Measurements from ENCODE around the gene OR8H3.
"Not testable (repeated sequence)": the region's sequence is repeated elsewhere in the genome, so short reads cannot be mapped to it uniquely, and the experiment has no call there.

OR8H3 gene, protein sequence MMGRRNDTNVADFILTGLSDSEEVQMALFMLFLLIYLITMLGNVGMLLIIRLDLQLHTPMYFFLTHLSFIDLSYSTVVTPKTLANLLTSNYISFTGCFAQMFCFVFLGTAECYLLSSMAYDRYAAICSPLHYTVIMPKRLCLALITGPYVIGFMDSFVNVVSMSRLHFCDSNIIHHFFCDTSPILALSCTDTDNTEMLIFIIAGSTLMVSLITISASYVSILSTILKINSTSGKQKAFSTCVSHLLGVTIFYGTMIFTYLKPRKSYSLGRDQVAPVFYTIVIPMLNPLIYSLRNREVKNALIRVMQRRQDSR

DNA sequence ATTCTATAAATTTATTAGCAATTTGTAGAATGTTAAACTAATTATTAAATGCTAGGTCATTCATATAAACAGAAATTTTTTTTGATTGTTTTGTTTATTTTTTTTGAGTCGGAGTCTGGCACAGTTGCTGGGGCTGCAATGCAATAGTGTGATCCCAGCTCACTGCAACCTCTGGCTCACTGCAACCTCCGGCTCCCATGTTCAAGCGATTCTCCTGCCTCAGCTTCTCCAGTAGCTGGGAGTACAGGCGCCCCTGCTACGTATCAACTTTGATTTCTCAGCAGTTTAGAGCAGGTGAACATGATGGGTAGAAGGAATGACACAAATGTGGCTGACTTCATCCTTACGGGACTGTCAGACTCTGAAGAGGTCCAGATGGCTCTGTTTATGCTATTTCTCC is at the start of gene OR8H3:
OR8H3 (plus strand) TSS at position 301 of the 400 bp plus-strand sequence; CDS start at position 301, 0 bp downstream.
- no peak for DNase-seq

DNA sequence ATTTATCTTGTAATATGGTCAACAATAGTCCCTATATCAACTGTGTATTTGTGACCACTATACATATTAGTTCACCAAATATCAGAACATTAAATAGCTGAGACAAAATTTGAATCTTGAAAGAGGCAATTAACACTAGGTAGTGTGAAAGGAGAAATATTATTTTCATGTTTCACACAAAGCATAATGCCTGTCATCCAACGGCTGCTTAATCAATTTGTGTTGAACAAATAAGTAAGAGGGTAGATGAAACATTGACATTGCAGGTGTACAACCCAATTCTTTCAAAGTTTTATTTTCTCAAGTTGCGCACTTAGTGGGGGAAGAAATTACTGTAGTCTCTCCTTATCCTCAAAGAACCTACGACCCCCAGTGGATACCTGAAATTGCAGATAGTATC is 32.5 kb upstream of the OR8H3 start:
- no peak for DNase-seq

DNA sequence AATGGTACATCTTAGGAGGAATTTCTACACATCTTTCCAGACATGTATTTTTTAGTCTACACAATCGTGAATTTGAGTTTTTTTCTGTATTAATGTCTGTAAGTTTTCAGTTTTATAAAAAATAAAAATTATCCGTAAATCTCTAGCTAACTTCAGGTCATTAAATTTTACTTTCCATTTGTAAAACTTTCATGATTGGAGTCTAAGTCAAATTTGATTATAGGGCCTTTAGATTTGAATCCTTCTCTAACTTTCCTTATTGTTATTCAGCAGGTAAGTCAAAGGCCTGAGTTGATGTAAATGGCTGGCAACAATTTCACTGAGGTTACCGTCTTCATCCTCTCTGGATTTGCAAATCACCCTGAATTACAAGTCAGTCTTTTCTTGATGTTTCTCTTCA is 29.2 kb upstream of the OR8H3 start, which contains the start of gene OR8I2:
OR8I2 (plus strand) TSS at position 301 of the 400 bp plus-strand sequence; CDS start at position 301, 0 bp downstream.
- no peak for DNase-seq

DNA sequence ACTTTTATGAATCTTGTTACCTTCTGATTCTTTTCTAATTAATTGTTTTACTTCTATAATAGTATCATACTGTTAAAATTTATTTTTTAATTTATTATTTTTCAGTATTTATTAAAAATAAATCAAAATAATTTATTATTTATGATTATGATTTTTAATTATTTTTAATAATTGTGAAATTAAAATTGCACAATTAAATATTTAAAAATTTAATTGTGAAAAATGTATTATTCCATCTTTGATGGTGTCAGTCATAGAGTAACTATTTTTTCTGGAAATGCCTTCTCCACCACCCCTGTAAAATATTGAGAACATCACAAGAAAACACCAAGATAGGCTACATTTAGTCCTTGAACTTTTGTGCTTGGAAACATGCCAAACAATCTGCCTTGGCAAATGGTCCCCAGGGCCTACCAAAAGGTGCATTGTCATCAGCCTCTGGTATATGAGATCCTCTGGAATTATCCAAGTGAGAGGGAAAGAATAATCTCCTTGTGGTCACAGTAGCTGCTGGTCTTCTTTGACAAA is 18.9 kb upstream of the OR8H3 start, which contains the start of gene OR8H2:
OR8H2 (plus strand) TSS at position 478 of the 528 bp plus-strand sequence. CDS start 1,356 bp downstream, outside the sequence.
- DNase-seq = no peak

DNA sequence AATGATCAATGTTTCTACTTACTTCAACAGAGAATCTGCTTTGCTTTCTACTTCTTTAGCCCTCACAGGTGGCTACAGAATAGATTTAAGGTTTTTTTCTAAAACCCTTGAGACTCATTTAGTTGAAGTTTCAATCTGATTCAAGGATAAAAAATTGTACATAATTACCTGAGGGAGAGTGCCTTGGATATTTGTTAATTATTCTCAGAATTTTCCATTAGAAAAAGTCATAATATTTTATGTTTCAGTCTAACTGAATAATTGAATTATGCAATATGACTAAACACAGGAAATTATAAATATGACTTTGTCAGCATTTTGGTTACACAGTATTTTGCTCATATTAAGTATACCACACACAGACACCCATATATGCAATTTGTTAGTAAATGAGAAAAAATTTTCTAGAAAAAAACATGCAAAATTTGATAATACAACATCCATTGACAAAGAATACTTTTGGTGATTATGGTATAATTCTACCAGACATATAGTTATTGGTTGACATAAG is 18.0 kb downstream of the OR8H3 start, which contains the start of gene OR8J3:
OR8J3 (minus strand) TSS at position 51 of the 511 bp plus-strand sequence. CDS start 2,483 bp downstream, outside the sequence.
- no peak for DNase-seq

DNA sequence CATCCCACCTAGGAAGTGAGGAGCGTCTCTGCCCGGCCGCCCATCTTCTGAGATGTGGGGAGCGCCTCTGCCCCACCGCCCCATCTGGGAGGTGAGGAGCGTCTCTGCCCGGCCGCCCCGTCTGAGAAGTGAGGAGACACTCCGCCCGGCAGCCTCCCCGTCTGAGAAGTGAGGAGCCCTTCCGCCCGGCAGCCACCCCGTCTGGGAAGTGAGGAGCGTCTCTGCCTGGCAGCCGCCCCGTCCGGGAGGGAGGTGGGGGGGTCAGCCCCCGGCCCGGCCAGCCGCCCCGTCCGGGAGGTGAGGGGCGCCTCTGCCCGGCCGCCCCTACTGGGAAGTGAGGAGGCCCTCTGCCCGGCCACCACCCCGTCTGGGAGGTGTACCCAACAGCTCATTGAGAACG is 21.5 kb downstream of the OR8H3 start:
- DNase-seq = not testable (repeated sequence)

DNA sequence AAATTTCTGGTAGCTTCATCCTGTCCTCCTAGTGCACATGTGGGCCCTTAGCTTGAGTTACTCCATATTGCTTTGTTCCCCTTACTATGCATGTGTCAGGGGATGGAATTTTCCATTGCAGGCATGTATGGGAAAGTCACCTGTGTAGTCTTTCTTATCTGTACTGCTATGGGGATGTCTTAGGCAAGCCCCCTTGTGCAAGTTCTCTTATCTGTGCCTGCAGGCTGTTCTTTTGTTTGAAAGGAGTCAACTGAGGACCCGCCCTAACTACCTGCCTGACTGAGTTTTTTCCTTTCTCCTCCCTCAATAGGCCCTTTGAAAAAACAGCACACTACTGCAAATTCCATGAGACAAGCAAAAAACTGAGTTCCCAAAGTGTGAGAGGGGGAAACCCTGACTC is 29.2 kb downstream of the OR8H3 start:
- no peak for DNase-seq

DNA sequence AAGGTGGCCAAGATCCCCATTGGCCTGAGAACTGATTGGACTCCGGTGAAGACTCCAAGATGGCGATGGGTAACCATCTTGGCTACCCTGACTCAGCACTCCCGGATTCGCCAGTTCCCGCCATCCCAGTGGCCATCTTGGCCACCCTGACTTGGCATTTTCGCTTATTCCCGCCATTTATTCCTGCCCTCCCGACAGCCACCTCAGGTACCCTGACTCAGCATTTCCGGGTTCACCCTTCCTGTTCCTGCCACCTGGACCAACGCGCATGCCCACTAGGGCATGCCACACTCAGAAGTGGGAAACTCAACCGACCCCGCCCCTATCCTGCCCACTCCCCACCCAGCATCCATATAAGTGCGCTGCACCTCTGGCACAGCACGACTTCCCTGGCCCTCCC is 30.2 kb downstream of the OR8H3 start:
- no peak for DNase-seq

DNA sequence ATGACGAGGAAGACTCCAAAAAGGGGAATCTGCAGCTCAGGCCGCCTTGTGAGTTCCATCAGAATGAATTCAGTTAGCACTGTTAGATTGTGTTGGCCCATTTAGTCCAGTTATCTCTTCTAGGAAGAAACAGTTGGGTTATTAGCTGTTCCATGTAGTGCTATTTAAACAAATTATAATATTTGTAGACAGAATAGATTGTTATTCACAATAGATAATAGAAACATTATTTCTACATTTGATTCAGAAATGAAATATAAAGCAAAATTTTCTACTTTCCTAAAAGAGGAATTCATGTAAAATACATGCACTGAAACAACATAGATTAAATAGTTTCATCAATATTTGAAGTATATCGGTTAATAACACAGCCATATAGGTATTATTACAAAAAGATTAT is 38.0 kb downstream of the OR8H3 start, which contains the start of gene OR8K5:
OR8K5 (minus strand) TSS at position 101 of the 400 bp plus-strand sequence; CDS start at position 101, 0 bp downstream.
- DNase-seq = no peak

DNA sequence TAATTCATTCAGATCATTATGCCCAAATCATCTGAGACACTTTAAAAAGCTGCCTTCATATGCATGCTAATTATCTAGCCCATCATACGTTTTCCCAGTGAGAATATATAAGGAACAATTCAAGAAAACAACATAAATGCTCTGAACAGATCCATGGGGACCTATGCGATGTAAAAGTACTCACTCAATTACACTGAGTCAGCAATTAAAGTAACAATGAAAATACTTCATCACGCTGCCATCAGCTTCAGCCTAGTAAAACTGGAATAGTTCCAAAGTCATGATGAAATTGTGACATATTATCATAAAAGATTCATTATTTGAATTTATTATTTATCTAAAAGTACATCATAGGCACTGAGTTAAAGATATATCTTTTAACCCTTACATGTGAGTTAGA is 41.6 kb downstream of the OR8H3 start:
- DNase-seq = no peak

DNA sequence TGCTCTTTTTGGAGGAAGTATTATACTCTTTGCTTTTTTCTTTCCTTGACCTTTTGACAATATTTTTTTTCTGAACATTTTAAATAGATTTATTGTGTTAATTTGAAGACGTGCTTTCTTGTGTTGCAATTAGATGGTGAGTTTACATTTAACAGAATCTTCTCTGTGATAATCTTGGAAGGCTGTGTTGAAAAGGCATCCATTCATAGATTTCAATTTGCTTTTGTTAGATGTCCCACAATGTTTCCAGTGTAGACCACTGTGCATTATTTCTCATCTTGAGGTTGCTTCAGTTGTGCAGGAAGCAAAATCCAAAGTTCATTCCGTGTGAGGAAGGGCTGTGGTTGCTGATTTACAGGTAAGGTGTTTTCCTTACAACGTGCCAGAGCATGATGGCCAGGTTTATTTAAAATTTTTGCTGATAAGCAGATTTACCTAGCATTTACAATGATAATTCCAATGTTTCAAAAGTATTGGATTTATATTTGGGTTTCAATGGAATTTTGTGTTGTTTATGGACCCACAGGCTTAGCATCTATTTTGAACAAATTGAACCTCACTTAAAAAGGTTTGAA is 50.2 kb downstream of the OR8H3 start:
- DNase-seq = no peak
